GM21786 (cell line): Measurements from ENCODE around the gene CADPS2.
"Not testable (repeated sequence)": the region's sequence is repeated elsewhere in the genome, so short reads cannot be mapped to it uniquely, and the experiment has no call there.

Experiments
- ATAC-seq: cut with Tn5 transposase; IDR thresholded peaks from one replicate; pipeline ENCODE4 v1.9.1; 2021; ENCODE audit not compliant: unreplicated experiment

CADPS2 gene

GRCh38 chr7:122850528-122850927 lies 35.7 kb downstream of the CADPS2 start:
- no peak for ATAC-seq

DNA sequence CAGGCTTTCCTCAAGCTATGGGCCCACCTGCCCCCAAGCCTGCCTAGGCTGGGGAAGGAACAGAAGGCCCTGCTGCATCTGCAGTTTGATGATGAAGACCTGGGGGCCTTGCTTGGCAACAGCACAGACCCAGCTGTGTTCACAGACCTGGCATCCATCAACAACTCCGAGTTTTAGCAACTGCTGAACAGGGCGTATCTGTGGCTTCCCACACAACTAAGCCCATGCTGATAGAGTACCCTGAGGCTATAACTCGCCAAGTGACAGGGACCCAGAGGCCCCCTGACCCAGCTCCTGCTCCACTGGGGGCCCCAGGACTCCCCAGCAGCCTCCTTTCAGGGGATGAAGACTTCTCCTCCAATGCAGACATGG lies 36.3 kb downstream of the CADPS2 start:
- ATAC-seq = no peak

- no peak for ATAC-seq
Measured at GRCh38 chr7:122849322-122849956, 36.8 kb downstream of the CADPS2 start.

- ATAC-seq = no peak
Measured at GRCh38 chr7:122847871-122848473, 38.3 kb downstream of the CADPS2 start.

DNA sequence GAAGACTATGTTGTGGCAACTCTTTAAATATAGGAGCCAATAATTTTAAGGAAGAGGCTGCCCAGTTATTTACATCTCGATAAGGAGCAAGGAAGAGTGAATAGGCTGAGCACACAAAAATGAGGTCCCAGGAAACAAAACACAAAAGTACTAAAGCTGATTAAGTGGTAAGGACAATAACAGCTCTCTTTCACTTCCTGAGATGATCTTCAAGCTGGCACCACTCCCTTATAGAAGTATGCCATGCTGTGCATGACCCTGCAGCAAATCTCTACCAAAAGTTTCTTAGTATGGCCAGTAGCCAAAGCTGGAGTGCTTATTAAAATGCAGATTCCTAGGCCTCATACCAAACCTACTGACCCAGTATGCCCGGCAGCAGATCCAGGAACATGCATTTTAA lies 39.7 kb downstream of the CADPS2 start:
- ATAC-seq = no peak

- no peak for ATAC-seq
Measured at GRCh38 chr7:122845286-122845685, 41.0 kb downstream of the CADPS2 start.

DNA sequence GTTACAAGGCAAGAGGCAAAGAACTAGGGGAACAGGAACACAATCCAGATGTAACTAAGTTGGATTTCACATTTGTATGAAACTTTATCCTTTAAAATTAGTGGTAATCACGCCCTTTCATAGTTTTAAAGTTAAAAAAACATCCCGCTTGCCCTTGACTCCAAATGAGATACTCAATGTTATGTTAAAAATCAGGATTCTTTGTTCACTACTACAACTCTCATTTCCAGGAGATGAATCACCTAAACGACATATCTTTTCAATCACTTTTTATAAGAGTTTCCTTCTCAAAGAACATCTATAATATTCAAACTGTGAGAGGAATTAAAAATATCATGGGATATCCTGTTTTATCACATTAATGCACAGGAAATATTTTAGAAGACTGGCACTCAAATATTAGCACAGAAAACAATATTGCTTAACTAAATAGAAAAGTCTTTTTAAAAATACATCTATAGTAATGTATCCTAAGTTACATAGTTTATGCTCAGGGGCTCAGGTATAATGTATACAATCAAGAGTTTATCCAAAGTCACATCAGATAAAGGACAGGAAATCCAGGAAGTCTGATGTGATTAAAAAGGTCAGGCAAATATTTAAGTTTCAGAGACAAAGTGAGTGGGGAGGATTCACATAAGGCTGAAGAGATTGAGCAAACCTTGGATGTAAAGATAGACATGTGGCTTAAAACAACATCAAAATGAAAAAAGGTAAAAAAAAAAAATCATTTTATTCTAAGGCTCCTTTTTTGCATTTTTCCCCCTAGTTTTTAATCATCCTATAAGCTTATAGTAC lies 41.9 kb downstream of the CADPS2 start:
- ATAC-seq = no peak

GRCh38 chr7:122842971-122843370 lies 43.3 kb downstream of the CADPS2 start:
- ATAC-seq = no peak

- ATAC-seq = not testable (repeated sequence)
Measured at GRCh38 chr7:122836286-122836685, 50.0 kb downstream of the CADPS2 start.

GRCh38 chr7:122834571-122834942 lies 51.7 kb downstream of the CADPS2 start:
- ATAC-seq = not testable (repeated sequence)

- no peak for ATAC-seq
Measured at GRCh38 chr7:122833888-122834570, 52.2 kb downstream of the CADPS2 start.

DNA sequence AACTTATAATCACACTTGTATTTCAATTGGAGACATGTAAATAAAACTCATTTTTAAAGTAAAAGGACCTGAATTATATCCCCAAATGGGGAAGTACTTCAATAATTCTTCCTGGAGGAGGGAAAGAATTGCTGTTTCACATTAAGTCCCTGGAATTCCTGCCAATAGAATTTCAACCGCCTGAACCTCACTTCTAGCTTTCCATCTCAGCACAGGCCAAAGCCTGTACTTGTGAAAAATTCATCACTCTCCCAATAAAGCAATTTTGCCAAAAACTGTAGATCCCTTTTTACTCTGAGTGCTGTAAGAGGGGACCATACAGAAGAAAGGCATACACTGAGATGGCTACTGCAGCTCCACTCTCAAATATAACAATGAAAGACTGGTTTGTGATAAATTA lies 54.8 kb downstream of the CADPS2 start:
- no peak for ATAC-seq

DNA sequence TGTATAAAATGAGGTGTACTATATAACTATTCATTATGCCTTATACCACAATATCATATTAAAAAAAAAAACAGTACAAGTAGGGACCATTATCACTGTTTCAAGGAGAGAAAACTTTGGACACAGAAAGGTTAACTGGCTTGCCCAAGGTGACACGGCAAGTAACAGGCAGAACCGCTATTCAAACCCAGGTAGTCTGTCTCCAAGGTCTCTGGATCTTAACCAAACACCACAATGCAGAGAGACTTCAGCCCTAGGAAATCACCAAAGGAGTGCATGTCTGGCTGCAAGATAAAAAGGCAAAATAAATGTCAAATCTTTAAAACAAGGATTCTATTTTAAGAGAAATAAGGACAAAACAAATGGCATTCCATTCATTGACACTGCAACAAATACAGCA lies 56.3 kb downstream of the CADPS2 start:
- no peak for ATAC-seq

DNA sequence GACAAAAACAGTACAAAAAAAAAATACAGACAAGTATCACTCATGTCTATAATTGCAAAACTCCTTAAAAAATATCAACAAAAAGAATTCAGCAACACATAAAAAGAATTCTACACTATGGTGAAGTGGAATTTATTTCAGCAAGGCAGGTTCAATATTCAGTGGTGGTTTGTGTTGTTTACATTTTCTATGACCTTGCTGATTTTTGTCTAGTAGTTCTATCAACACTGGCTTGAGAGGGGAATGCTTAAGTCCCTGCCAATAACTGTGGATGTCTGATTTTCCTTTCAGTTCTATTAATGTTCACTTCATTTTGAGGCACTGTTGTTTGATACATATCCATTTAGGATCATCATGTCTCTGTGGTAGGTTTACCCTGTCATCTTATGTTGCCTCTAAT lies 58.5 kb downstream of the CADPS2 start:
- no peak for ATAC-seq

- ATAC-seq = no peak
Measured at GRCh38 chr7:122813845-122814244, 72.4 kb downstream of the CADPS2 start.

DNA sequence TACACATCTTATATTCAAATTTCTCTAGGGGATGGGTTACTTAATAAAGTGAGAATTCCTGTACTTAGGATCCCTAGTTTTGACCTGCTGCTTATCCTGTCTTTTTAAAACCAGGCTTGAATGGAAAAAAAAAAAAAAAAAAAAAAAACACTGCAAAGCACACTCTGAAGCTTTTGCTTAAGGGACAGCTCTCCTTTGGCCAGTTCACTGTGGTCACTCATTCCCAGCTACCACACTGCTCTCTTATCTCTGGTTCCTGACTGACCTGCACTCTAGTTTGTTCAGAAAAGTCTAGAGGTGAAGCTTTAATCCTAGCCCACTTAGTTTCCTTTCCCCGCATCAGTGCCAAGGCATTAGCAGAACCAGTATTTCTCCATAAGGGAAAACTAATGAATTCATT lies 82.4 kb downstream of the CADPS2 start:
- ATAC-seq = no peak

DNA sequence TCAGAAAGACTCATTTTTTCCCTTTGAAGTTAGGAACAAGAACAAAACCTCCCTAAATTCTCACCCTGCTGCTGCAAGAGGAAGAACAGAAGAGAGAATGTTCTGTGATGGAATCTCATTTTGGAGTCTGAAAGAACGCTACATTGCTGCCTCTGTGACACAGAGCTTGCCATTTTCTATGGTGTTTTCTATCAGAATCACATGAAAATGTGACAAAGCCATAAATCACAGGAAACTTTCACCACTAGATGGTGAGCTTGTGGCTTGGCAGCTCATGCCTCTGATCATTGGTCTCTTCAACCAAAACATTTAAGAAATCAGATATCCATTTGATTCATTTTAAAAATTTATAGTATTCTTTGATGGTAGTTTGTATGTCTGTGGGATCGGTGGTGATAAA lies 82.9 kb downstream of the CADPS2 start:
- ATAC-seq = no peak

DNA sequence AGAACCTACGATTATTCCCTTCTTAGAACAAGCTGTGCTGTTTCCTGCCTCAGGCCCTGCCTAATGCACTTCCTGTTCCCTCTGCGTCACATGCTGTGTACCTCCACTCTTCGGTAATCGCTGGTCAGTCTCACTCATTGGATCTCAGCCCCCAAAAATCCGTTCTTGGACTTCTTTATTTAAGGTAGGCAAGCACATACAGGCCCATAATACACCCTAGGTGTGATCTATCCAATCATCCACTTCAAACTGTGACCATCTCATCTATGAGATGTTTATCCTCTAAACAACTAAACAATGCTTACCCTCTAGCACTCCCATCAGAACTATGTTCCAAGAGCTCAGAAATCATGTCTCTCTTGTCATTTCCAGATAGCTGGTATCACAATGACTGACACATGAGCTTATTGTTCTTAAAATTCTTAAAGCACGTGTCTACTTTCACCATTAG lies 83.9 kb downstream of the CADPS2 start:
- ATAC-seq = no peak

GRCh38 chr7:122791959-122792545 lies 94.2 kb downstream of the CADPS2 start:
- no peak for ATAC-seq

- no peak for ATAC-seq
Measured at GRCh38 chr7:122790591-122790990, 95.7 kb downstream of the CADPS2 start.

- ATAC-seq = no peak
Measured at GRCh38 chr7:122790132-122790531, 96.1 kb downstream of the CADPS2 start.
